GM23338 (cell line): Measurements from ENCODE around the gene CDH23. TPM values are rescaled to one million over a fixed set of nuclear protein-coding genes. Genes with fewer than 3 reads are reported as not detected.

Experiments used
- ATAC-seq: fragments of 200-7000 bp; cut with Tn5 transposase; 3 replicates; pipeline ENCODE4 v1.9.1; 2020
- DNase-seq: peaks from one replicate; pipeline ENCODE4 v3.0.0-alpha.2; 2015; ENCODE audit warnings: low spot score
- H2AFZ ChIP-seq: fragments of 200-600 bp; sonication (generic); 2 replicates; pipeline ENCODE4 v1.8.0; 2016; ENCODE audit warnings: antibody characterized with exemption, mild to moderate bottlenecking, moderate library complexity
- H3F3A ChIP-seq: fragments of 200-600 bp; sonication (generic); replicated peaks from 2 replicates; pipeline ENCODE4 v1.8.0; 2017; ENCODE audit warnings: antibody characterized with exemption, mixed run types, low read depth
- H3K27ac ChIP-seq: fragments of 200-600 bp; sonication (generic); 2 replicates; pipeline ENCODE4 v1.6.1; 2016; ENCODE audit warnings: low read depth
- H3K27me3 ChIP-seq: fragments of 200-600 bp; sonication (generic); 2 replicates; pipeline ENCODE4 v1.8.0; 2016; ENCODE audit warnings: mild to moderate bottlenecking, mixed run types, moderate library complexity; ENCODE audit not compliant: insufficient read depth
- H3K36me3 ChIP-seq: fragments of 200-600 bp; sonication (generic); 2 replicates; pipeline ENCODE4 v1.8.0; 2016; ENCODE audit warnings: mild to moderate bottlenecking; ENCODE audit not compliant: insufficient read depth
- H3K4me1 ChIP-seq: fragments of 200-600 bp; sonication (generic); 2 replicates; pipeline ENCODE4 v1.8.0; 2016; ENCODE audit warnings: mild to moderate bottlenecking, moderate library complexity; ENCODE audit not compliant: insufficient read depth
- H3K4me2 ChIP-seq: fragments of 200-600 bp; sonication (generic); 2 replicates; pipeline ENCODE4 v1.7.1; 2017; ENCODE audit warnings: mixed run types
- H3K4me3 ChIP-seq: fragments of 200-600 bp; sonication (generic); 2 replicates; pipeline ENCODE4 v1.6.1; 2016; ENCODE audit warnings: mixed run types
- H3K79me2 ChIP-seq: fragments of 200-600 bp; sonication (generic); replicated peaks from 2 replicates; pipeline ENCODE4 v1.8.0; 2017; ENCODE audit warnings: mild to moderate bottlenecking; ENCODE audit not compliant: insufficient read depth
- H3K9me2 ChIP-seq: fragments of 200-600 bp; sonication (generic); 2 replicates; pipeline ENCODE4 v1.8.0; 2017; ENCODE audit not compliant: insufficient read depth
- H4K20me1 ChIP-seq: fragments of 200-600 bp; sonication (generic); replicated peaks from 2 replicates; pipeline ENCODE4 v1.8.0; 2017; ENCODE audit warnings: mild to moderate bottlenecking; ENCODE audit not compliant: insufficient read depth
- H3K27ac Mint-ChIP-seq: 2 replicates; pipeline ENCODE4 v1.8.0; 2020; ENCODE audit warnings: inconsistent platforms, mild to moderate bottlenecking, moderate library complexity, mixed read lengths
- H3K27me3 Mint-ChIP-seq: 3 replicates; pipeline ENCODE4 v1.8.0; 2022; ENCODE audit warnings: low read depth, mild to moderate bottlenecking, moderate library complexity, mixed read lengths, inconsistent platforms; ENCODE audit not compliant: insufficient read depth, poor library complexity
- H3K36me3 Mint-ChIP-seq: 3 replicates; pipeline ENCODE4 v1.8.0; 2021; ENCODE audit warnings: low read depth, mild to moderate bottlenecking, inconsistent platforms, moderate library complexity, mixed read lengths
- H3K4me1 Mint-ChIP-seq: 3 replicates; pipeline ENCODE4 v1.8.0; 2020; ENCODE audit warnings: mild to moderate bottlenecking, inconsistent platforms, mixed read lengths
- H3K4me3 Mint-ChIP-seq: 3 replicates; pipeline ENCODE4 v1.8.0; 2021; ENCODE audit warnings: moderate library complexity, mild to moderate bottlenecking, inconsistent platforms, mixed read lengths
- H3K9me3 Mint-ChIP-seq: 3 replicates; pipeline ENCODE4 v1.8.0; 2020; ENCODE audit warnings: moderate library complexity, mild to moderate bottlenecking, inconsistent platforms, mixed read lengths
- CREB1 ChIP-seq: fragments of 250-450 bp; sonication (Bioruptor Pico); IDR thresholded peaks from 2 replicates; pipeline ENCODE4 v1.5.0; 2020; ENCODE audit warnings: low read depth, mild to moderate bottlenecking, moderate library complexity
- EZH2 ChIP-seq: fragments of 200-600 bp; sonication (generic); IDR thresholded peaks from one replicate; pipeline ENCODE4 v1.8.0; 2017; ENCODE audit warnings: antibody characterized with exemption, mild to moderate bottlenecking, low read depth; ENCODE audit not compliant: unreplicated experiment
- ZNF114 ChIP-seq: fragments of 250-450 bp; sonication (Bioruptor Pico); IDR thresholded peaks from 2 replicates; pipeline ENCODE4 v1.5.0; 2020; ENCODE audit warnings: mild to moderate bottlenecking, moderate library complexity
- ZNF331 ChIP-seq: fragments of 250-450 bp; sonication (Bioruptor Pico); IDR thresholded peaks from 2 replicates; pipeline ENCODE4 v1.5.0; 2020; ENCODE audit warnings: low read depth, mild to moderate bottlenecking, moderate library complexity
- polyA plus RNA-seq: library from polyadenylated mRNA; unstranded; fragments of >200 nt; fragmentation: Nextera tagmentation; extraction: Ambion mirVana; gene quantifications from 2 replicates; pipeline ENCODE4 v1.2.1, GENCODE V29; 2016
- total RNA-seq: library from RNA; depleted of rRNA; stranded (reverse); fragments of >200 nt; shearing (Covaris generic); gene quantifications from 2 replicates; pipeline ENCODE4 v1.2.3, GENCODE V29; 2014
- TF ChIP-seq, protein P1 (sequence below): IDR thresholded peaks from 2 replicates; pipeline ENCODE4 v1.6.1; 2016; ENCODE audit warnings: antibody characterized with exemption
- TF ChIP-seq, protein P2 (sequence below): fragments of 250-450 bp; sonication (Bioruptor Pico); IDR thresholded peaks from 2 replicates; pipeline ENCODE4 v1.5.0; 2020; ENCODE audit warnings: mild to moderate bottlenecking, moderate library complexity

CDH23 gene
- total and polyA plus RNA-seq, 2 experiments from 2014 or later = 0.95 to 4.3 TPM

DNA sequence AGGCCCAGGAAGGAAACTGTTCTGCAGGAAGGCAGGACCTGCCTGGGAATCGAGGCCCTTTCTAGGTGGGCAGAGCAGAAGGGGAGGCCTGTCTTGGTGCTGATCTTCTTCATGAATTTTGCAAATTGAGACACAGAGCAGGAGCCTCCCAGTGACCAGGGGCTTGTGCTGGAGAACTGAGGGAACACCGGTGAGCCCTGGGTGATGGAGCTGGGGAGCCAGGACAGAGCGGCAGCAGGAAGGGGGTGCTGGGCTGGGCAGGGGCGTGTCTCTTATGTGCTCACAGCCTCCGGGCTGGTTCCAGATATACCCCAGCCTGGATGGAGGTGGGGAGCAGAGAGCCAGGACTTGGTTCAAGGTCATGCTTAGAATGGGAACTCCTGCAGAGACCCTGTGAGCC, 182.9 kb downstream of the CDH23 start:
- Mint-ChIP-seq H3K36me3 (no peaks in the 10 kb centered on the region), H3K4me1 (peaks cover 35% of the 10 kb centered on the region), H3K9me3 (no peaks in the 10 kb centered on the region), H3K4me3 (no peak overlapping the region), H3K27me3 (peaks cover 7% of the 10 kb centered on the region), H3K27ac (no peak overlapping the region)
- Histone ChIP-seq H3K4me1 (no peaks in the 10 kb centered on the region; the same call in 1 of the 2 replicates), H3K9me2 (no peaks in the 10 kb centered on the region), H2AFZ (no peak overlapping the region), H3K27ac (no peak overlapping the region), H3K4me3 (no peak overlapping the region), H3K4me2 (no peak overlapping the region), H4K20me1 (no peaks in the 10 kb centered on the region), H3K27me3 (no peaks in the 10 kb centered on the region), H3K79me2 (no peaks in the 10 kb centered on the region), H3F3A (no peaks in the 10 kb centered on the region), H3K36me3 (no peaks in the 10 kb centered on the region)
- ATAC-seq = no peak
- no peak for DNase-seq
- TF ChIP-seq EZH2 (no peak), ZNF331 (no peak), CREB1 (CRISPR knock-in tag) (no peak), ZNF114 (CRISPR knock-in tag) (no peak)
- TF ChIP-seq, protein P1, sequence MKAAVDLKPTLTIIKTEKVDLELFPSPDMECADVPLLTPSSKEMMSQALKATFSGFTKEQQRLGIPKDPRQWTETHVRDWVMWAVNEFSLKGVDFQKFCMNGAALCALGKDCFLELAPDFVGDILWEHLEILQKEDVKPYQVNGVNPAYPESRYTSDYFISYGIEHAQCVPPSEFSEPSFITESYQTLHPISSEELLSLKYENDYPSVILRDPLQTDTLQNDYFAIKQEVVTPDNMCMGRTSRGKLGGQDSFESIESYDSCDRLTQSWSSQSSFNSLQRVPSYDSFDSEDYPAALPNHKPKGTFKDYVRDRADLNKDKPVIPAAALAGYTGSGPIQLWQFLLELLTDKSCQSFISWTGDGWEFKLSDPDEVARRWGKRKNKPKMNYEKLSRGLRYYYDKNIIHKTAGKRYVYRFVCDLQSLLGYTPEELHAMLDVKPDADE = no peak
- TF ChIP-seq, protein P2, sequence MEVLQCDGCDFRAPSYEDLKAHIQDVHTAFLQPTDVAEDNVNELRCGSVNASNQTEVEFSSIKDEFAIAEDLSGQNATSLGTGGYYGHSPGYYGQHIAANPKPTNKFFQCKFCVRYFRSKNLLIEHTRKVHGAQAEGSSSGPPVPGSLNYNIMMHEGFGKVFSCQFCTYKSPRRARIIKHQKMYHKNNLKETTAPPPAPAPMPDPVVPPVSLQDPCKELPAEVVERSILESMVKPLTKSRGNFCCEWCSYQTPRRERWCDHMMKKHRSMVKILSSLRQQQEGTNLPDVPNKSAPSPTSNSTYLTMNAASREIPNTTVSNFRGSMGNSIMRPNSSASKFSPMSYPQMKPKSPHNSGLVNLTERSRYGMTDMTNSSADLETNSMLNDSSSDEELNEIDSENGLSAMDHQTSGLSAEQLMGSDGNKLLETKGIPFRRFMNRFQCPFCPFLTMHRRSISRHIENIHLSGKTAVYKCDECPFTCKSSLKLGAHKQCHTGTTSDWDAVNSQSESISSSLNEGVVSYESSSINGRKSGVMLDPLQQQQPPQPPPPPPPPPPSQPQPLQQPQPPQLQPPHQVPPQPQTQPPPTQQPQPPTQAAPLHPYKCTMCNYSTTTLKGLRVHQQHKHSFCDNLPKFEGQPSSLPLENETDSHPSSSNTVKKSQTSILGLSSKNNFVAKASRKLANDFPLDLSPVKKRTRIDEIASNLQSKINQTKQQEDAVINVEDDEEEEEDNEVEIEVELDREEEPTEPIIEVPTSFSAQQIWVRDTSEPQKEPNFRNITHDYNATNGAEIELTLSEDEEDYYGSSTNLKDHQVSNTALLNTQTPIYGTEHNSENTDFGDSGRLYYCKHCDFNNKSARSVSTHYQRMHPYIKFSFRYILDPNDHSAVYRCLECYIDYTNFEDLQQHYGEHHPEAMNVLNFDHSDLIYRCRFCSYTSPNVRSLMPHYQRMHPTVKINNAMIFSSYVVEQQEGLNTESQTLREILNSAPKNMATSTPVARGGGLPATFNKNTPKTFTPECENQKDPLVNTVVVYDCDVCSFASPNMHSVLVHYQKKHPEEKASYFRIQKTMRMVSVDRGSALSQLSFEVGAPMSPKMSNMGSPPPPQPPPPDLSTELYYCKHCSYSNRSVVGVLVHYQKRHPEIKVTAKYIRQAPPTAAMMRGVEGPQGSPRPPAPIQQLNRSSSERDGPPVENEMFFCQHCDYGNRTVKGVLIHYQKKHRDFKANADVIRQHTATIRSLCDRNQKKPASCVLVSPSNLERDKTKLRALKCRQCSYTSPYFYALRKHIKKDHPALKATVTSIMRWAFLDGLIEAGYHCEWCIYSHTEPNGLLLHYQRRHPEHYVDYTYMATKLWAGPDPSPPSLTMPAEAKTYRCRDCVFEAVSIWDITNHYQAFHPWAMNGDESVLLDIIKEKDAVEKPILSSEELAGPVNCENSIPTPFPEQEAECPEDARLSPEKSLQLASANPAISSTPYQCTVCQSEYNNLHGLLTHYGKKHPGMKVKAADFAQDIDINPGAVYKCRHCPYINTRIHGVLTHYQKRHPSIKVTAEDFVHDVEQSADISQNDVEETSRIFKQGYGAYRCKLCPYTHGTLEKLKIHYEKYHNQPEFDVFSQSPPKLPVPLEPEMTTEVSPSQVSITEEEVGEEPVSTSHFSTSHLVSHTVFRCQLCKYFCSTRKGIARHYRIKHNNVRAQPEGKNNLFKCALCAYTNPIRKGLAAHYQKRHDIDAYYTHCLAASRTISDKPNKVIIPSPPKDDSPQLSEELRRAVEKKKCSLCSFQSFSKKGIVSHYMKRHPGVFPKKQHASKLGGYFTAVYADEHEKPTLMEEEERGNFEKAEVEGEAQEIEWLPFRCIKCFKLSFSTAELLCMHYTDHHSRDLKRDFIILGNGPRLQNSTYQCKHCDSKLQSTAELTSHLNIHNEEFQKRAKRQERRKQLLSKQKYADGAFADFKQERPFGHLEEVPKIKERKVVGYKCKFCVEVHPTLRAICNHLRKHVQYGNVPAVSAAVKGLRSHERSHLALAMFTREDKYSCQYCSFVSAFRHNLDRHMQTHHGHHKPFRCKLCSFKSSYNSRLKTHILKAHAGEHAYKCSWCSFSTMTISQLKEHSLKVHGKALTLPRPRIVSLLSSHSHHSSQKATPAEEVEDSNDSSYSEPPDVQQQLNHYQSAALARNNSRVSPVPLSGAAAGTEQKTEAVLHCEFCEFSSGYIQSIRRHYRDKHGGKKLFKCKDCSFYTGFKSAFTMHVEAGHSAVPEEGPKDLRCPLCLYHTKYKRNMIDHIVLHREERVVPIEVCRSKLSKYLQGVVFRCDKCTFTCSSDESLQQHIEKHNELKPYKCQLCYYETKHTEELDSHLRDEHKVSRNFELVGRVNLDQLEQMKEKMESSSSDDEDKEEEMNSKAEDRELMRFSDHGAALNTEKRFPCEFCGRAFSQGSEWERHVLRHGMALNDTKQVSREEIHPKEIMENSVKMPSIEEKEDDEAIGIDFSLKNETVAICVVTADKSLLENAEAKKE (CRISPR knock-in tag) = no peak
